ENCODE measurements around the gene MICAL2. TPM values are rescaled to one million over a fixed set of nuclear protein-coding genes. Genes with fewer than 3 reads are reported as not detected.

Gene MICAL2
- total and polyA plus RNA-seq, 2 donors (not counting 3 experiments of a cell fraction or from before 2014, with no cell fraction given), result 67.6 to 200 TPM

GRCh38 chr11:12160680-12161079 is 50.3 kb downstream of the MICAL2 start:
- Histone ChIP-seq H4K20me1 (replicated peaks; ENCODE audit: control insufficient read depth, extremely low read depth, insufficient read depth, low read length) (no peaks in the 10 kb centered on the region), H3K9ac (replicated peaks; ENCODE audit: extremely low read depth, insufficient read depth, low read length) (no peak overlapping the region), H3K9me1 (replicated peaks; ENCODE audit: control insufficient read depth, extremely low read depth, insufficient read depth, low read length) (no peaks in the 10 kb centered on the region), H2AFZ (ENCODE audit: low read depth, low read length) (no peak overlapping the region), H3K4me3 (replicated peaks in 1 of 3; ENCODE audit: insufficient read depth in 1 of 3, low read depth in 1 of 3, low read length in 3 of 3) (no peak overlapping the region), H3K27me3 (ENCODE audit: control insufficient read depth in 2 of 2, insufficient read depth in 2 of 2, low read length in 2 of 2) (no peaks in the 10 kb centered on the region), H3K4me2 (ENCODE audit: insufficient read depth, low read length) (no peak overlapping the region), H3K9me3 (replicated peaks; ENCODE audit: control insufficient read depth, insufficient read depth, low read length) (no peaks in the 10 kb centered on the region), H3K36me3 (ENCODE audit: control insufficient read depth in 2 of 2, extremely low read depth in 1 of 2, insufficient read depth in 2 of 2, low read length in 2 of 2) (peaks cover 7 to 10% of the 10 kb centered on the region in 2 experiments), H3K4me1 (ENCODE audit: control insufficient read depth, extremely low read depth, insufficient read depth, low read length) (peaks cover 53% of the 10 kb centered on the region), H3K79me2 (ENCODE audit: control insufficient read depth, insufficient read depth, low read length) (peaks cover 20% of the 10 kb centered on the region), H3K27ac (ENCODE audit: insufficient read depth, low read depth, low read length) (no peak overlapping the region)
- no peak for DNase-seq (ENCODE audit: low read depth, low spot score)
- TF ChIP-seq EZH2 (IDR thresholded peaks at IDR 0.05; ENCODE audit: borderline replicate concordance, low read depth, low read length, severe bottlenecking), result no peak
- dilution Hi-C loops (cut with MboI; ENCODE audit: extremely low pct_ligation_motif_present, low sequenced_read_pairs), result no loop called here
- BruUV-seq (replicated peaks), result no TSS peak
- intact Hi-C loops (cut with micrococcal nuclease), result no loop called here
- ChIA-PET CTCF (interaction anchor here (0.9 to 1.0 kb wide), 2 partner anchors 72 to 94 kb away, joined by 3 read pairs; no protein-coding TSS in a partner anchor), POLR2A (no interaction called here)
- no peak for FAIRE-seq

GRCh38 chr11:12161137-12161536 is 50.7 kb downstream of the MICAL2 start:
- ChIA-PET POLR2A (no interaction called here), CTCF (interaction anchor here (0.9 to 1.0 kb wide), 2 partner anchors 72 to 93 kb away, joined by 3 read pairs; no protein-coding TSS in a partner anchor)
- no peaks in the 10 kb centered on the region for H3K9me1 ChIP-seq (replicated peaks; ENCODE audit: control insufficient read depth, extremely low read depth, insufficient read depth, low read length)
- H4K20me1 ChIP-seq (replicated peaks; ENCODE audit: control insufficient read depth, extremely low read depth, insufficient read depth, low read length), result no peaks in the 10 kb centered on the region
- no TSS peak for BruUV-seq (replicated peaks)
- no peak overlapping the region for H3K9ac ChIP-seq (replicated peaks; ENCODE audit: extremely low read depth, insufficient read depth, low read length)
- H3K9me3 ChIP-seq (replicated peaks; ENCODE audit: control insufficient read depth, insufficient read depth, low read length), result no peaks in the 10 kb centered on the region
- no peak overlapping the region for H2AFZ ChIP-seq (ENCODE audit: low read depth, low read length)
- no peak overlapping the region for H3K4me2 ChIP-seq (ENCODE audit: insufficient read depth, low read length)
- TF ChIP-seq JUN (IDR thresholded peaks at IDR 0.05; ENCODE audit: borderline replicate concordance, insufficient read depth, insufficient read length, low read depth) (no peak), MYC (IDR thresholded peaks at IDR 0.05; ENCODE audit: low read depth, low read length) (no peak), CTCF (IDR thresholded peaks at IDR 0.05; ENCODE audit: extremely low read depth in 1 of 2, insufficient read depth in 1 of 2, low read depth in 1 of 2, low read length in 2 of 2) (no peak), FOS (IDR thresholded peaks at IDR 0.05; ENCODE audit: borderline replicate concordance, insufficient read depth, low read length) (no peak), EZH2 (IDR thresholded peaks at IDR 0.05; ENCODE audit: borderline replicate concordance, low read depth, low read length, severe bottlenecking) (no peak), GATA2 (IDR thresholded peaks at IDR 0.05; ENCODE audit: insufficient read depth, insufficient read length, low read depth, low read length) (no peak), MAX (IDR thresholded peaks at IDR 0.05; ENCODE audit: insufficient read depth, insufficient read length) (no peak), POLR2A (IDR thresholded peaks at IDR 0.05; ENCODE audit: low read depth, low read length) (no peak), POLR2AphosphoS5 (IDR thresholded peaks at IDR 0.05; ENCODE audit: insufficient read depth, low read depth, low read length) (no peak)
- peaks cover 20% of the 10 kb centered on the region for H3K79me2 ChIP-seq (ENCODE audit: control insufficient read depth, insufficient read depth, low read length)
- DNase-seq (ENCODE audit: low read depth, low spot score) (no peak), FAIRE-seq (no peak)
- intact Hi-C loops (cut with micrococcal nuclease) (no loop called here), dilution Hi-C loops (cut with MboI; ENCODE audit: extremely low pct_ligation_motif_present, low sequenced_read_pairs) (no loop called here)
- H3K27me3 ChIP-seq (ENCODE audit: control insufficient read depth in 2 of 2, insufficient read depth in 2 of 2, low read length in 2 of 2), result no peaks in the 10 kb centered on the region
- no peak overlapping the region for H3K27ac ChIP-seq (ENCODE audit: insufficient read depth, low read depth, low read length)
- H3K4me3 ChIP-seq (replicated peaks in 1 of 3; ENCODE audit: insufficient read depth in 1 of 3, low read depth in 1 of 3, low read length in 3 of 3), result no peak overlapping the region
- peaks cover 58% of the 10 kb centered on the region for H3K4me1 ChIP-seq (ENCODE audit: control insufficient read depth, extremely low read depth, insufficient read depth, low read length)
- H3K36me3 ChIP-seq (ENCODE audit: control insufficient read depth in 2 of 2, extremely low read depth in 1 of 2, insufficient read depth in 2 of 2, low read length in 2 of 2), result peaks cover 7 to 10% of the 10 kb centered on the region in 2 experiments

Data from endothelial cell of umbilical vein (primary cell).